ENCODE data around the gene CCNE1.

CCNE1 gene

DNA sequence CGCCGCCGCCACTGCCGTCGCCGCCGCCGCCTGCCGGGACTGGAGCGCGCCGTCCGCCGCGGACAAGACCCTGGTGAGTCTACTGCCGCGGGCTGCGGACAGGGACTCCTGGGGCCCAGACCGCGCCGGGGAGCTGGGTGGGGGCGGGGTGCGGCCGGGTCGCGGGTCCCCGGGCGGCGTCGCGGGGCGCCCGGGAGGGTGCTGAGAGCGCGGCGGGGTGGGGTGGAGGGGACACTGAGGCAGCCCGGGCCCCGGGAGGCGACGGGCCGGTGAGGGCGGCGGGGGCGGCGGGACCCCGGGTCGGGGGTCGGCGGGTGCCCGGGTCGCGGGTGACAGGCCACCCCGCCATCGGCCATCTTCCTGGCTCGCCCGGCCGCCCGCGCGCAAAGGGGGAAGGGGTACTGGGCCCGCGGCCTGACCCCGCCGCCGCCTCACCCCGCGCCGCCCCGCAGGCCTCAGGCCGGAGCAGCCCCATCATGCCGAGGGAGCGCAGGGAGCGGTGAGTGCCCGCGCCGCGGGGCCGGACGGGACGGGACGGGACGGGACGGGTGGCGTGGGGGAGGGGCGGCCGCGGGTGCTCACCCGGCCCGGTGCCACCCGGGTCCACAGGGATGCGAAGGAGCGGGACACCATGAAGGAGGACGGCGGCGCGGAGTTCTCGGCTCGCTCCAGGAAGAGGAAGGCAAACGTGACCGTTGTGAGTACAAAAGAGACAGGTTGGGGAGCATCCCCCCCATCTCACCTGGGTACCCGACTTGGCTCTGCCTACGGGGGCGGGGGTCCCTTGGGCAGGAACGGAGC is 489 bp downstream of the CCNE1 start:
- Histone ChIP-seq H3K9ac (ENCODE audit: low read depth, low read length) (peak overlapping the region; percentile 50; the same call in 1 of the 2 replicates), H4K20me1 (ENCODE audit: insufficient read depth, low read length) (no peaks in the 10 kb centered on the region), H3K4me1 (ENCODE audit: insufficient read depth, low read length) (peaks cover 22% of the 10 kb centered on the region), H3K27ac (ENCODE audit: low read length) (no peak overlapping the region), H3K9me3 (ENCODE audit: insufficient read depth, low read length, severe bottlenecking) (no peaks in the 10 kb centered on the region), H2AFZ (ENCODE audit: low read depth, low read length) (no peak overlapping the region), H3K4me3 (ENCODE audit: low read depth in 1 of 2, low read length in 2 of 2) (peak overlapping the region; percentile 28 to 58; a peak in 3 of 4 replicates), H3K36me3 (ENCODE audit: insufficient read depth, low read length) (peaks cover 15% of the 10 kb centered on the region), H3K4me2 (ENCODE audit: insufficient read depth, low read length) (peak overlapping the region; percentile 52), H3K79me2 (ENCODE audit: insufficient read depth, low read length) (no peaks in the 10 kb centered on the region), H3K27me3 (ENCODE audit: insufficient read depth, low read length, poor library complexity) (no peaks in the 10 kb centered on the region)
- no peak for ATAC-seq (ENCODE audit: insufficient read depth, low read depth)
- no peak for DNase-seq
- no peak for TF ChIP-seq EZH2 (IDR thresholded peaks at IDR 0.05; ENCODE audit: borderline replicate concordance, low read depth, low read length, severe bottlenecking)
- TF ChIP-seq, protein P1, sequence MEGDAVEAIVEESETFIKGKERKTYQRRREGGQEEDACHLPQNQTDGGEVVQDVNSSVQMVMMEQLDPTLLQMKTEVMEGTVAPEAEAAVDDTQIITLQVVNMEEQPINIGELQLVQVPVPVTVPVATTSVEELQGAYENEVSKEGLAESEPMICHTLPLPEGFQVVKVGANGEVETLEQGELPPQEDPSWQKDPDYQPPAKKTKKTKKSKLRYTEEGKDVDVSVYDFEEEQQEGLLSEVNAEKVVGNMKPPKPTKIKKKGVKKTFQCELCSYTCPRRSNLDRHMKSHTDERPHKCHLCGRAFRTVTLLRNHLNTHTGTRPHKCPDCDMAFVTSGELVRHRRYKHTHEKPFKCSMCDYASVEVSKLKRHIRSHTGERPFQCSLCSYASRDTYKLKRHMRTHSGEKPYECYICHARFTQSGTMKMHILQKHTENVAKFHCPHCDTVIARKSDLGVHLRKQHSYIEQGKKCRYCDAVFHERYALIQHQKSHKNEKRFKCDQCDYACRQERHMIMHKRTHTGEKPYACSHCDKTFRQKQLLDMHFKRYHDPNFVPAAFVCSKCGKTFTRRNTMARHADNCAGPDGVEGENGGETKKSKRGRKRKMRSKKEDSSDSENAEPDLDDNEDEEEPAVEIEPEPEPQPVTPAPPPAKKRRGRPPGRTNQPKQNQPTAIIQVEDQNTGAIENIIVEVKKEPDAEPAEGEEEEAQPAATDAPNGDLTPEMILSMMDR (IDR thresholded peaks at IDR 0.05; ENCODE audit: borderline replicate concordance, extremely low read depth, low read length, poor library complexity, severe bottlenecking): no peak

DNA sequence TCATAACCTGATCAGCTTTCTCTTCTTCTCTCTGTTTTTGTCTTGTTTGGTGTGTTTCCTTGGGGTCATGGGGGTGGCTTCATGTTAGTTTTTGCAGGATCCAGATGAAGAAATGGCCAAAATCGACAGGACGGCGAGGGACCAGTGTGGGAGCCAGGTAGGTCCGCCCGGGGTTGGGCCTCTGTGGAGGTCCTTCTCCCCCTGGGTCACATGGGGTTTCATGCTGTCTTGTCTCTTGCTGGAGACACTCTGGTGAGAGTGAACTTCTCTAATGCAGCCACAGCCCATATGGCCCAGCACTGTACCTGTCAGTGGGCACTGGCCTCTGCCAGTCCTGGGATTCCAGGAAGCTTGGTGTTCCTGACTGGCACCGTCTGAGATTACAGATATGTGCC is 1.1 kb downstream of the CCNE1 start:
- Histone ChIP-seq H3K27me3 (ENCODE audit: insufficient read depth, low read length, poor library complexity) (no peaks in the 10 kb centered on the region), H3K9ac (ENCODE audit: low read depth, low read length) (peak overlapping the region; percentile 50; the same call in 1 of the 2 replicates), H3K9me3 (ENCODE audit: insufficient read depth, low read length, severe bottlenecking) (no peaks in the 10 kb centered on the region), H3K36me3 (ENCODE audit: insufficient read depth, low read length) (peaks cover 18% of the 10 kb centered on the region), H2AFZ (ENCODE audit: low read depth, low read length) (no peak overlapping the region), H3K27ac (ENCODE audit: low read length) (no peak overlapping the region), H3K4me2 (ENCODE audit: insufficient read depth, low read length) (peak overlapping the region; percentile 52), H3K4me1 (ENCODE audit: insufficient read depth, low read length) (peaks cover 22% of the 10 kb centered on the region), H3K79me2 (ENCODE audit: insufficient read depth, low read length) (no peaks in the 10 kb centered on the region), H3K4me3 (ENCODE audit: low read depth in 1 of 2, low read length in 2 of 2) (peak overlapping the region in 1 of 2 experiments; percentile 58; a peak in 2 of 4 replicates), H4K20me1 (ENCODE audit: insufficient read depth, low read length) (no peaks in the 10 kb centered on the region)
- ATAC-seq (ENCODE audit: insufficient read depth, low read depth) (no peak), DNase-seq (no peak)
- no peak for TF ChIP-seq EZH2 (IDR thresholded peaks at IDR 0.05; ENCODE audit: borderline replicate concordance, low read depth, low read length, severe bottlenecking)
- TF ChIP-seq, protein P1 (IDR thresholded peaks at IDR 0.05; ENCODE audit: borderline replicate concordance, extremely low read depth, low read length, poor library complexity, severe bottlenecking): no peak

DNA sequence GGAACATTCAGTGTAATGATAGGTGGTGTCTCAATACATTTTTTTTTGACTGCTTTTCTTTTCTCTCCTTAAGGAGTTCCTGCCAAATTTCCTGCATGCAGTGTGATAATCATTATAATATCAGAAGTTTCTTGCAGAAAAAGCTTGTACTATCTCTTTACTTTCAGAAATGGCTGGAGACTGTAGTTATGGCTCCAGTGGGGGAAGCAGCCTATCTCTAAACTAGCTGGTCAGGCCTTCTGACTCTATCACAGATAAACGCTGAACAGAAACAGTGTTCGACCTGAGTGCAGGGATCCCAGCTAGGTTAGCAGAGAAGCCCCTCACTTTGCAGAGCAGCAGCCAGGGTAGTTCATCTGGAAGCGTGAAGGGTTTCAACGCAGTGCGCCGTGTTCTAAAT is 1.9 kb downstream of the CCNE1 start:
- H3K4me2 ChIP-seq (ENCODE audit: insufficient read depth, low read length): no peak overlapping the region
- TF ChIP-seq EZH2 (IDR thresholded peaks at IDR 0.05; ENCODE audit: borderline replicate concordance, low read depth, low read length, severe bottlenecking): no peak
- TF ChIP-seq, protein P1 (IDR thresholded peaks at IDR 0.05; ENCODE audit: borderline replicate concordance, extremely low read depth, low read length, poor library complexity, severe bottlenecking): no peak
- no peaks in the 10 kb centered on the region for H3K27me3 ChIP-seq (ENCODE audit: insufficient read depth, low read length, poor library complexity)
- DNase-seq (no peak), ATAC-seq (ENCODE audit: insufficient read depth, low read depth) (no peak)
- H4K20me1 ChIP-seq (ENCODE audit: insufficient read depth, low read length): no peaks in the 10 kb centered on the region
- H3K4me1 ChIP-seq (ENCODE audit: insufficient read depth, low read length): peaks cover 22% of the 10 kb centered on the region
- H2AFZ ChIP-seq (ENCODE audit: low read depth, low read length): no peak overlapping the region
- H3K27ac ChIP-seq (ENCODE audit: low read length): no peak overlapping the region
- H3K4me3 ChIP-seq (ENCODE audit: low read depth in 1 of 2, low read length in 2 of 2): no peak overlapping the region
- peaks cover 18% of the 10 kb centered on the region for H3K36me3 ChIP-seq (ENCODE audit: insufficient read depth, low read length)
- no peaks in the 10 kb centered on the region for H3K9me3 ChIP-seq (ENCODE audit: insufficient read depth, low read length, severe bottlenecking)
- H3K79me2 ChIP-seq (ENCODE audit: insufficient read depth, low read length): no peaks in the 10 kb centered on the region
- no peak overlapping the region; the same call in 1 of the 2 replicates for H3K9ac ChIP-seq (ENCODE audit: low read depth, low read length)

Measured in DND-41 (cell line).